ENCODE measurements around the gene ITGA2B. TPM values are rescaled to one million over a fixed set of nuclear protein-coding genes. Genes with fewer than 3 reads are reported as not detected.

Gene ITGA2B
- total and polyA plus RNA-seq, 2 of the 13 experiments (the other 11 are each of a cell fraction or from before 2014, with no cell fraction given): 0.38 to 1.1 TPM

DNA sequence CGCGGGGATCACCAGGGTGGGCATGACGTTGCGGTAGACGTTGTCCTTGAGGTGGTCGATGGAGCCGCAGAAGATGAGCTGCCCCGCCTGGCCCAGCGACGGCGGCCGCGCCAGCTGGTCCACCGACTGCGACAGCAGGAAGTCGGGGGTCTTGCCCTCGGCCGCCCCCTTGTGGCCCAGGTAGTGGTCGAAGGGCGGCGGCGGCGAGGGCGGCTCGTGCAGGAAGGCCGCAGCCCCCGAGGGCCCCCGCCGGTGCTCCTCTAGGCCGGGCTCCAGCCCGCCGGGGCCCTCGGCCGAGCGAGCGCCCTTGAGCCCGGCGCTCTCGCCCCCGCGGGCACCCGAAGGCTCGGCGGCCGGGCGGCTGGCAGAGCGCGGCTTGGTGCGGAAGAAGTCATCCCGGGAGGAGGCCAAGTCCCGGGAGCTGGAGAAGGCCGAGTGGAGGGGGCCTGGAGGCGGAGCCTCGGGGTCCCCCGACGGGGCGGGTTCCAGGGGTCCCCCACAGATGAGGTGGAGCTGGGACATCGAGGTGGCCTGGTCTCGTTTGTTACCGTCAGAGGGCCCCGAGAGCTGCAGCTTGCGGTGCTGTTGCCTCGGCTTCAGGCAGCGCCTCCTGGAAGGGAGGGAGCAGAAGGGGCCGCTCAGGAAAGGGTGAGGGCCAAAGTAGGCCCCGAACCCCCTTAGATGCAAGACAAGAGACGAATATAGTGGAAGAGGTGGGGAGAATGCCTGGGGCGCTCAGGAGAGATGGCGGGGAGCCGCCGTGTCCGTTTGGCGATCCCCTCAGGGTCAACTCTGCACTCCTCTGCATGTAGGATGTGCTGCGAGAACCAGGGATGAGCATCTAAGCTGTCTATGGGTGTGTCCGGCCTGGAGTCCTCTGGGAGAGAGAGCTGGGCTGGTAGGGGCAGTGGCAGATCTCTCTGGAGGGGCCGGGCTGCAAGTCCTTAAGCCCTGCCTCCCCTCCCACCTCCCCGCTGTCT lies 34.6 kb downstream of the ITGA2B start (continued):
- TF ChIP-seq ZNF607 (CRISPR knock-in tag; IDR thresholded peaks at IDR 0.05; ENCODE audit: borderline replicate concordance) (no peak), SOX5 (CRISPR knock-in tag; IDR thresholded peaks at IDR 0.05; ENCODE audit: borderline replicate concordance) (no peak), ZNF44 (CRISPR knock-in tag; IDR thresholded peaks at IDR 0.05) (no peak), CBX1 (IDR thresholded peaks at IDR 0.05; ENCODE audit: low read depth) (peak; percentile 27), PRPF4 (IDR thresholded peaks at IDR 0.05; ENCODE audit: low read depth, low read length, poor library complexity, severe bottlenecking) (no peak), RARA (CRISPR knock-in tag; IDR thresholded peaks at IDR 0.05) (no peak), ZSCAN12 (CRISPR knock-in tag; IDR thresholded peaks at IDR 0.05) (no peak), CREM (IDR thresholded peaks at IDR 0.05) (no peak), CREM (CRISPR knock-in tag; IDR thresholded peaks at IDR 0.05) (no peak), GLI4 (CRISPR knock-in tag; IDR thresholded peaks at IDR 0.05; ENCODE audit: borderline replicate concordance) (no peak), KDM5B (CRISPR knock-in tag; IDR thresholded peaks at IDR 0.05; ENCODE audit: borderline replicate concordance) (peak; percentile 73; the same call in 1 of the 2 replicates), NONO (IDR thresholded peaks at IDR 0.05) (no peak), NONO (CRISPR knock-in tag; conservative IDR thresholded peaks at IDR 0.05) (peak; percentile 46; the same call in 1 of the 2 replicates), IKZF4 (CRISPR knock-in tag; IDR thresholded peaks at IDR 0.05; ENCODE audit: borderline replicate concordance, low read depth, not compliant biosample characterization) (no peak), ZNF24 (IDR thresholded peaks at IDR 0.05) (no peak), DR1 (CRISPR knock-in tag; IDR thresholded peaks at IDR 0.05) (no peak), GATA4 (IDR thresholded peaks at IDR 0.05; ENCODE audit: borderline replicate concordance, low read depth) (no peak), KAT2B (IDR thresholded peaks at IDR 0.05; ENCODE audit: borderline replicate concordance, low read depth, low read length) (no peak), ZFAT (CRISPR knock-in tag; conservative IDR thresholded peaks at IDR 0.05) (0 out of 2 replicates have a peak, but pooled peaks have one; percentile 49), HNRNPL (IDR thresholded peaks at IDR 0.05; ENCODE audit: low read depth, low read length) (no peak), MEIS2 (CRISPR knock-in tag; IDR thresholded peaks at IDR 0.05) (peak; percentile 81; the same call in 1 of the 2 replicates), ZNF431 (CRISPR knock-in tag; IDR thresholded peaks at IDR 0.05; ENCODE audit: borderline replicate concordance, low read depth) (no peak), ZKSCAN5 (CRISPR knock-in tag; IDR thresholded peaks at IDR 0.05) (no peak), CENPT (CRISPR knock-in tag; IDR thresholded peaks at IDR 0.05; ENCODE audit: low read depth) (no peak), SIX4 (CRISPR knock-in tag; IDR thresholded peaks at IDR 0.05) (no peak), HOXA5 (CRISPR knock-in tag; IDR thresholded peaks at IDR 0.05) (no peak)
- TF ChIP-seq, protein P1, sequence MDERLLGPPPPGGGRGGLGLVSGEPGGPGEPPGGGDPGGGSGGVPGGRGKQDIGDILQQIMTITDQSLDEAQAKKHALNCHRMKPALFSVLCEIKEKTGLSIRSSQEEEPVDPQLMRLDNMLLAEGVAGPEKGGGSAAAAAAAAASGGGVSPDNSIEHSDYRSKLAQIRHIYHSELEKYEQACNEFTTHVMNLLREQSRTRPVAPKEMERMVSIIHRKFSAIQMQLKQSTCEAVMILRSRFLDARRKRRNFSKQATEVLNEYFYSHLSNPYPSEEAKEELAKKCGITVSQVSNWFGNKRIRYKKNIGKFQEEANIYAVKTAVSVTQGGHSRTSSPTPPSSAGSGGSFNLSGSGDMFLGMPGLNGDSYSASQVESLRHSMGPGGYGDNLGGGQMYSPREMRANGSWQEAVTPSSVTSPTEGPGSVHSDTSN (CRISPR knock-in tag; IDR thresholded peaks at IDR 0.05): no peak
- TF ChIP-seq, protein P2, sequence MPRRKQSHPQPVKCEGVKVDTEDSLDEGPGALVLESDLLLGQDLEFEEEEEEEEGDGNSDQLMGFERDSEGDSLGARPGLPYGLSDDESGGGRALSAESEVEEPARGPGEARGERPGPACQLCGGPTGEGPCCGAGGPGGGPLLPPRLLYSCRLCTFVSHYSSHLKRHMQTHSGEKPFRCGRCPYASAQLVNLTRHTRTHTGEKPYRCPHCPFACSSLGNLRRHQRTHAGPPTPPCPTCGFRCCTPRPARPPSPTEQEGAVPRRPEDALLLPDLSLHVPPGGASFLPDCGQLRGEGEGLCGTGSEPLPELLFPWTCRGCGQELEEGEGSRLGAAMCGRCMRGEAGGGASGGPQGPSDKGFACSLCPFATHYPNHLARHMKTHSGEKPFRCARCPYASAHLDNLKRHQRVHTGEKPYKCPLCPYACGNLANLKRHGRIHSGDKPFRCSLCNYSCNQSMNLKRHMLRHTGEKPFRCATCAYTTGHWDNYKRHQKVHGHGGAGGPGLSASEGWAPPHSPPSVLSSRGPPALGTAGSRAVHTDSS (CRISPR knock-in tag; conservative IDR thresholded peaks at IDR 0.05): no peak
- TF ChIP-seq, protein P3, sequence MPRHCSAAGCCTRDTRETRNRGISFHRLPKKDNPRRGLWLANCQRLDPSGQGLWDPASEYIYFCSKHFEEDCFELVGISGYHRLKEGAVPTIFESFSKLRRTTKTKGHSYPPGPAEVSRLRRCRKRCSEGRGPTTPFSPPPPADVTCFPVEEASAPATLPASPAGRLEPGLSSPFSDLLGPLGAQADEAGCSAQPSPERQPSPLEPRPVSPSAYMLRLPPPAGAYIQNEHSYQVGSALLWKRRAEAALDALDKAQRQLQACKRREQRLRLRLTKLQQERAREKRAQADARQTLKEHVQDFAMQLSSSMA (CRISPR knock-in tag; IDR thresholded peaks at IDR 0.05): no peak
